Neural crest cell (in vitro differentiated cells): ENCODE data around the gene LIMK2. TPM values are rescaled to one million over a fixed set of nuclear protein-coding genes. Genes with fewer than 3 reads are reported as not detected.

ENCODE experiments used
- DNase-seq: peaks from one replicate; pipeline ENCODE4 v3.0.0; 2021; ENCODE audit warnings: low read depth, mixed read lengths, low spot score
- H3K27ac Mint-ChIP-seq: one replicate; pipeline ENCODE4 v1.8.0; 2021; ENCODE audit warnings: mild to moderate bottlenecking, mixed read lengths; ENCODE audit not compliant: unreplicated experiment
- H3K27me3 Mint-ChIP-seq: 2 replicates; pipeline ENCODE4 v1.8.0; 2021; ENCODE audit warnings: low read depth, mild to moderate bottlenecking, mixed read lengths
- H3K36me3 Mint-ChIP-seq: 2 replicates; pipeline ENCODE4 v1.8.0; 2021; ENCODE audit warnings: low read depth, mild to moderate bottlenecking, mixed read lengths
- H3K4me1 Mint-ChIP-seq: 2 replicates; pipeline ENCODE4 v1.8.0; 2021; ENCODE audit warnings: mixed read lengths
- H3K4me3 Mint-ChIP-seq: one replicate; pipeline ENCODE4 v1.8.0; 2021; ENCODE audit warnings: mild to moderate bottlenecking, mixed read lengths
- H3K9me3 Mint-ChIP-seq: 2 replicates; pipeline ENCODE4 v1.8.0; 2021; ENCODE audit warnings: mixed read lengths
- total RNA-seq: library from RNA; stranded (reverse); gene quantifications from 2 replicates; pipeline ENCODE4 v1.2.1, GENCODE V29; 2021
- TF ChIP-seq, protein P1 (sequence below): fragments of 200-600 bp; sonication (generic); conservative IDR thresholded peaks from 2 replicates; pipeline ENCODE4 v1.5.0; 2021; ENCODE audit warnings: antibody characterized with exemption, mild to moderate bottlenecking

The LIMK2 gene
- total RNA-seq, 1 donor from 2014 or later: 35.1 TPM

DNA sequence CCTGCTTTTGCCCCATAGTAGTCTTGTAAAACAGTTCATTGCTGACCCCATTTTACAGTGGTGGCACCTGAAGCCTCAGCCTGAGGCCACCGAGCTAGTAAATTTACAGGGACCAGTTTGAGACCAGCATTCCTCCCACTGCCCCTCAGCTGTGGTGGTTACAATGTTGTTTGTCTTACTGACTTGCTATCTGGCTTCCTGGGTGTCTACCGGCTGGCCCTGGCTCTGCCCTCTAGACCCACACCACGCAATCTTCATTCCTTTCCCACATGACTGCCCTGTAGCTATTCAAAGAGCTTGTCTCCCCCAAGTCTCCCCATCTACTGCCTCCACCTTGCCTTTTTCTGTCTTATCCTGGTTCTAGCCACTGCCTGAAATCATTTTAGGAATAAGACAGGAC is 59.4 kb downstream of the LIMK2 start:
- H3K36me3 Mint-ChIP-seq: peaks cover 5% of the 10 kb centered on the region

DNA sequence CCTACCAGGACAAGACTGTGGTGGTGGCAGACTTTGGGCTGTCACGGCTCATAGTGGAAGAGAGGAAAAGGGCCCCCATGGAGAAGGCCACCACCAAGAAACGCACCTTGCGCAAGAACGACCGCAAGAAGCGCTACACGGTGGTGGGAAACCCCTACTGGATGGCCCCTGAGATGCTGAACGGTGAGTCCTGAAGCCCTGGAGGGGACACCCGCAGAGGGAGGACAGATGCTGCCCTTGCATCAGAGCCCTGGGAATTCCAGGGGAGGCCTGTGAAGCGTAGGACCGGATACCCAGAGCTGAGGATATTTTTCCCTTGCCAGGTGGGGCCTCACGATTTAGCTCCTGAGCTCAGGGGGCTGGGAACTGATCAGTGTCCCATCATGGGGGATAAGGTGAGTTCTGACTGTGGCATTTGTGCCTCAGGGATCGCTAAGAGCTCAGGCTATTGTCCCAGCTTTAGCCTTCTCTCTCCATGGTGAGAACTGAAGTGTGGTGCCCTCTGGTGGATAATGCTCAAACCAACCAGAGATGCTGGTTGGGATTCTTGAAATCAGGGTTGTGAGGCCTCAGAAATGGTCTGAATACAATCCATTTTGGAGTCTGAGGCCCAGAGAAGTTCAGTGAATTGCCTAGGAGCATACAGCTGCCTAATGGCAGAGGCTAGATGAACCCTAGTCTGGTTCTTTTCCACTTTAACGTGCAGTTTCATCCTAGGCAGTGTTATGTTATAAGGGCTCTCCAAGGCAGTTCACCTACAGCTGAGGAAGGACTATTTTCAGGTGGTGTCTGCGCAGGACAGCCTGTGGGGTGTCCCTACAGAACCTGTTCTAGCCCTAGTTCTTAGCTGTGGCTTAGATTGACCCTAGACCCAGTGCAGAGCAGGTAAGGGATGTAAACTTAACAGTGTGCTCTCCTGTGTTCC is 60.7 kb downstream of the LIMK2 start:
- no peaks in the 10 kb centered on the region for H3K27me3 Mint-ChIP-seq
- H3K9me3 Mint-ChIP-seq: no peaks in the 10 kb centered on the region
- TF ChIP-seq, protein P1, sequence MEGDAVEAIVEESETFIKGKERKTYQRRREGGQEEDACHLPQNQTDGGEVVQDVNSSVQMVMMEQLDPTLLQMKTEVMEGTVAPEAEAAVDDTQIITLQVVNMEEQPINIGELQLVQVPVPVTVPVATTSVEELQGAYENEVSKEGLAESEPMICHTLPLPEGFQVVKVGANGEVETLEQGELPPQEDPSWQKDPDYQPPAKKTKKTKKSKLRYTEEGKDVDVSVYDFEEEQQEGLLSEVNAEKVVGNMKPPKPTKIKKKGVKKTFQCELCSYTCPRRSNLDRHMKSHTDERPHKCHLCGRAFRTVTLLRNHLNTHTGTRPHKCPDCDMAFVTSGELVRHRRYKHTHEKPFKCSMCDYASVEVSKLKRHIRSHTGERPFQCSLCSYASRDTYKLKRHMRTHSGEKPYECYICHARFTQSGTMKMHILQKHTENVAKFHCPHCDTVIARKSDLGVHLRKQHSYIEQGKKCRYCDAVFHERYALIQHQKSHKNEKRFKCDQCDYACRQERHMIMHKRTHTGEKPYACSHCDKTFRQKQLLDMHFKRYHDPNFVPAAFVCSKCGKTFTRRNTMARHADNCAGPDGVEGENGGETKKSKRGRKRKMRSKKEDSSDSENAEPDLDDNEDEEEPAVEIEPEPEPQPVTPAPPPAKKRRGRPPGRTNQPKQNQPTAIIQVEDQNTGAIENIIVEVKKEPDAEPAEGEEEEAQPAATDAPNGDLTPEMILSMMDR: peak; percentile 79
- peak; percentile 65 for DNase-seq
- no peak overlapping the region for H3K27ac Mint-ChIP-seq
- no peaks in the 10 kb centered on the region for H3K4me1 Mint-ChIP-seq
- H3K36me3 Mint-ChIP-seq: peaks cover 5% of the 10 kb centered on the region
- H3K4me3 Mint-ChIP-seq: no peak overlapping the region

More for the DNA sequence above, 59.4 kb downstream of the LIMK2 start:
- Mint-ChIP-seq H3K9me3 (no peaks in the 10 kb centered on the region), H3K4me1 (no peaks in the 10 kb centered on the region), H3K27me3 (no peaks in the 10 kb centered on the region), H3K4me3 (no peak overlapping the region), H3K27ac (peak overlapping the region; percentile 20)
- TF ChIP-seq, protein P1: no peak
- DNase-seq: no peak

DNA sequence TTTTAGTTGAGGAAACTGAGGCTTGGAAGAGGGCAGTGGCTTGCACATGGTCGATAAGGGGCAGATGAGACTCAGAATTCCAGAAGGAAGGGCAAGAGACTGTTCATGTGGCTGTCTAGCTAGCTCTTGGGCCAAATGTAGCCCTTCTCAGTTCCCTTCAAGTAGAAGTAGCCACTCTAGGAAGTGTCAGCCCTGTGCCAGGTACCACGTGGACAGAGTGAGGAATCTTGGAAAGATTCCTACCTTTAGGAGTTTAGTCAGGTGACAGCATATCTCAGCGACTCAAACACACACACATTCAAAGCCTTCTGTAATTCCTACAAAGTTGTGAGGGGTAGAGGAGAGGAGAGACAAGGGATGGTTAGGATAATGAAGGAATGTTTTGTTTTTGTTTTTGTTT is 61.9 kb downstream of the LIMK2 start:
- H3K36me3 Mint-ChIP-seq: peaks cover 2% of the 10 kb centered on the region

DNA sequence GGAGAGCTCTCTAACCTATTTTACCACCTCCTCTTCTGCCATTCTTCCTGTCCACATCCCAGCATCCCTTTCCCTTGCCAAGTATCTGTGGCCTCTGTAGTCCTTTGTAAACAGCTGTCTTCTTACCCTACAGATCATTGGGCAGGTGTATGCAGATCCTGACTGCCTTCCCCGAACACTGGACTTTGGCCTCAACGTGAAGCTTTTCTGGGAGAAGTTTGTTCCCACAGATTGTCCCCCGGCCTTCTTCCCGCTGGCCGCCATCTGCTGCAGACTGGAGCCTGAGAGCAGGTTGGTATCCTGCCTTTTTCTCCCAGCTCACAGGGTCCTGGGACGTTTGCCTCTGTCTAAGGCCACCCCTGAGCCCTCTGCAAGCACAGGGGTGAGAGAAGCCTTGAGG is 62.9 kb downstream of the LIMK2 start:
- Mint-ChIP-seq H3K4me1 (no peaks in the 10 kb centered on the region), H3K27me3 (no peaks in the 10 kb centered on the region), H3K36me3 (peaks cover 2% of the 10 kb centered on the region), H3K27ac (peak overlapping the region; percentile 88), H3K9me3 (no peaks in the 10 kb centered on the region), H3K4me3 (no peak overlapping the region)
- TF ChIP-seq, protein P1: no peak
- no peak for DNase-seq

More for the DNA sequence above, 61.9 kb downstream of the LIMK2 start:
- Mint-ChIP-seq H3K27ac (no peak overlapping the region), H3K4me3 (no peak overlapping the region), H3K9me3 (no peaks in the 10 kb centered on the region), H3K4me1 (no peaks in the 10 kb centered on the region), H3K27me3 (no peaks in the 10 kb centered on the region)
- no peak for DNase-seq
- TF ChIP-seq, protein P1: no peak

DNA sequence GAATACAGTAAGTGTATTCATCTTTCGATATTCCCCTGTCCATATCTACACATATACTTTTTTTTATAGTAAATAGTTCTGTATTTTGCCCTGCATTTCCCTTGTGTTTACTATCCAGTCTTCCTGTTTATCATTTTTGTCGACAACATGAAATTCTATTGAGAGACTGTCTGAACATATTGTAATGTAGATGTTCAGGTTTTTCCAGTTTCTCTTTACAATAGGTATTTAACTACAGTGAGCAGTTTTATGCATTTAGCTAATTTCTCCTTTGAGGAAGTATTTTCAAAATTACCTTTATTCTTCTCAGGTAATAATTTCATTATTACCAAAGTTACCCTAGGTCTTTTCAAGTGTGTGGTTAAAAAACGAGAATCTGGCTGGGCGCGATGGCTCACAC is 63.5 kb downstream of the LIMK2 start:
- Mint-ChIP-seq H3K27me3 (no peaks in the 10 kb centered on the region), H3K4me1 (no peaks in the 10 kb centered on the region), H3K36me3 (peaks cover 2% of the 10 kb centered on the region), H3K9me3 (no peaks in the 10 kb centered on the region), H3K4me3 (no peak overlapping the region), H3K27ac (no peak overlapping the region)
- no peak for DNase-seq
- TF ChIP-seq, protein P1: no peak
